ENCODE data around the gene MMP24. TPM values are rescaled to one million over a fixed set of nuclear protein-coding genes. Genes with fewer than 3 reads are reported as not detected.

The MMP24 gene
- total and polyA plus RNA-seq, 4 donors: 0.09 to 0.75 (median 0.42) TPM

- Histone ChIP-seq H3K9me3 (ENCODE audit: control insufficient read depth in 4 of 4, low read length in 3 of 4) (no peaks in the 10 kb centered on the region), H3K9ac (ENCODE audit: low read depth in 1 of 2, low read length in 2 of 2) (peak overlapping the region; percentile 72 to 94), H3K27me3 (ENCODE audit: control insufficient read depth in 4 of 4, insufficient read depth in 4 of 4, low read length in 3 of 4) (no peaks in the 10 kb centered on the region), H3K4me1 (ENCODE audit: control insufficient read depth in 4 of 4, insufficient read depth in 4 of 4, low read length in 3 of 4) (peaks cover 0 to 14% (median 7%) of the 10 kb centered on the region in 4 donors), H3K27ac (ENCODE audit: low read depth in 1 of 2, low read length in 2 of 2) (peak overlapping the region; percentile 90 to 91), H3K4me3 (ENCODE audit: low read depth in 1 of 3, low read length in 3 of 3) (peak overlapping the region; percentile 82 to 89 (median 87)), H3K36me3 (ENCODE audit: control insufficient read depth in 4 of 4, insufficient read depth in 3 of 4, low read depth in 1 of 4, low read length in 3 of 4) (peaks cover 13 to 28% (median 21%) of the 10 kb centered on the region in 4 donors)
- TF ChIP-seq MAX (IDR thresholded peaks at IDR 0.05) (no peak), NR2F2 (IDR thresholded peaks at IDR 0.05) (no peak), FOXA1 (IDR thresholded peaks at IDR 0.05) (no peak), ZBTB33 (IDR thresholded peaks at IDR 0.05) (no peak), CTCF (IDR thresholded peaks at IDR 0.05; ENCODE audit: low read depth, low read length, missing input control) (no peak), GABPA (IDR thresholded peaks at IDR 0.05 in 1 of 2, conservative IDR thresholded peaks at IDR 0.05 in 1 of 2) (no peak), TAF1 (conservative IDR thresholded peaks at IDR 0.05) (no peak), REST (IDR thresholded peaks at IDR 0.05) (no peak), EGR1 (IDR thresholded peaks at IDR 0.05; ENCODE audit: low read depth in 2 of 2) (no peak), HNF4A (conservative IDR thresholded peaks at IDR 0.05) (no peak), HNF4G (IDR thresholded peaks at IDR 0.05) (no peak), ATF3 (IDR thresholded peaks at IDR 0.05) (no peak), YY1 (IDR thresholded peaks at IDR 0.05) (no peak), RXRA (IDR thresholded peaks at IDR 0.05) (no peak)
- no peak for DNase-seq (ENCODE audit: low spot score)
- 12% methylated on average over 10 of the region's 10 CpGs for WGBS
Observed at GRCh38 chr20:35277127-35277526, 50.6 kb downstream of the MMP24 start.

All from liver (tissue), 9 donors.